GM12873 (cell line): ENCODE results near the gene KLHL22.

Experiments
- CTCF ChIP-seq: IDR thresholded peaks from 2 replicates; pipeline ENCODE4 v1.5.1; 2012; ENCODE audit warnings: low read depth, mild to moderate bottlenecking, moderate library complexity, low read length, control low read depth; ENCODE audit not compliant: insufficient read depth; ENCODE audit errors: missing control alignments

The KLHL22 gene

GRCh38 chr22:20439556-20439927 lies 56.1 kb downstream of the KLHL22 start:
- no peak for TF ChIP-seq CTCF

GRCh38 chr22:20438678-20439492 lies 56.7 kb downstream of the KLHL22 start:
- no peak for TF ChIP-seq CTCF

GRCh38 chr22:20438427-20438677 lies 57.2 kb downstream of the KLHL22 start:
- no peak for TF ChIP-seq CTCF

GRCh38 chr22:20437613-20438426 lies 57.8 kb downstream of the KLHL22 start, which contains the start of gene SCARF2:
TSS of gene SCARF2 (minus strand) at chr22:20437825. CDS start at chr22:20437754, 71 bp downstream.
- TF ChIP-seq CTCF: no peak

GRCh38 chr22:20436768-20437612 lies 58.6 kb downstream of the KLHL22 start:
- no peak for TF ChIP-seq CTCF

GRCh38 chr22:20436307-20436767 lies 59.3 kb downstream of the KLHL22 start:
- TF ChIP-seq CTCF: no peak
